CD4-positive, alpha-beta T cell treated with Interleukin-10 for 1 hour (primary cell): Measurements from ENCODE around the gene NANOS2.
"Not testable (repeated sequence)": the region's sequence is repeated elsewhere in the genome, so short reads cannot be mapped to it uniquely, and the experiment has no call there.

Experiments used
- DNase-seq: peaks from one replicate; pipeline ENCODE4 v3.0.0-alpha.2; 2020

Gene NANOS2

GRCh38 chr19:45927565-45928261 is 13.1 kb upstream of the NANOS2 start:
- DNase-seq: peak; percentile 93

- DNase-seq: no peak
These were observed 10.4 kb upstream of the NANOS2 start for GRCh38 chr19:45924891-45925447.

- no peak for DNase-seq
These were observed 7.7 kb upstream of the NANOS2 start for GRCh38 chr19:45922281-45922680.

GRCh38 chr19:45920458-45920857 is 5.9 kb upstream of the NANOS2 start:
- no peak for DNase-seq

GRCh38 chr19:45919678-45920077 is 5.1 kb upstream of the NANOS2 start:
- DNase-seq: no peak

- DNase-seq: no peak
These were observed 4.1 kb upstream of the NANOS2 start for GRCh38 chr19:45918721-45919120.

- no peak for DNase-seq
These were observed 3.0 kb upstream of the NANOS2 start for GRCh38 chr19:45917421-45918091.

- DNase-seq: no peak
These were observed 3.3 kb downstream of the NANOS2 start for GRCh38 chr19:45911291-45911690.

- no peak for DNase-seq
These were observed 5.6 kb downstream of the NANOS2 start for GRCh38 chr19:45908956-45909355.

- DNase-seq: no peak
These were observed 8.4 kb downstream of the NANOS2 start for GRCh38 chr19:45906221-45906620.

- DNase-seq: no peak
These were observed 9.6 kb downstream of the NANOS2 start for GRCh38 chr19:45905011-45905410.

GRCh38 chr19:45902651-45903625 is 11.6 kb downstream of the NANOS2 start:
- peak; percentile 99 for DNase-seq

GRCh38 chr19:45901912-45902650 is 12.5 kb downstream of the NANOS2 start, which contains the start of gene MYPOP:
TSS of gene MYPOP (minus strand) at chr19:45902613. CDS start at chr19:45901773, 840 bp downstream.
- DNase-seq: no peak

GRCh38 chr19:45901432-45901911 is 13.1 kb downstream of the NANOS2 start:
- DNase-seq: peak; percentile 33

GRCh38 chr19:45900738-45901431 is 13.7 kb downstream of the NANOS2 start:
- DNase-seq: no peak

GRCh38 chr19:45899919-45900589 is 14.5 kb downstream of the NANOS2 start:
- no peak for DNase-seq

- DNase-seq: no peak
These were observed 15.3 kb downstream of the NANOS2 start for GRCh38 chr19:45899253-45899652.

- DNase-seq: no peak
These were observed 17.2 kb downstream of the NANOS2 start for GRCh38 chr19:45897261-45897812.

GRCh38 chr19:45895983-45896599 is 18.5 kb downstream of the NANOS2 start:
- not testable (repeated sequence) for DNase-seq

- DNase-seq: no peak
These were observed 19.0 kb downstream of the NANOS2 start for GRCh38 chr19:45895519-45895972.
